Suprapubic skin (tissue), 4 donors: ENCODE data around the gene NACC2. TPM values are rescaled to one million over a fixed set of nuclear protein-coding genes. Genes with fewer than 3 reads are reported as not detected.
A peak's percentile ranks its signal among the peaks of the same experiment; 100 is the strongest.

Experiments used
- DNase-seq, 2 donors: peaks; one replicate each; pipeline ENCODE4 v3.0.0-alpha.2; 2019; ENCODE audit warnings: low spot score in 2 of 2
- H3K27ac ChIP-seq: fragments of 200-600 bp; sonication (generic); one replicate; pipeline ENCODE4 v1.5.1; 2019
- H3K27me3 ChIP-seq: fragments of 200-600 bp; sonication (generic); one replicate; pipeline ENCODE4 v1.5.1; 2019
- H3K36me3 ChIP-seq: fragments of 200-600 bp; sonication (generic); one replicate; pipeline ENCODE4 v1.5.1; 2019
- H3K4me1 ChIP-seq: fragments of 200-600 bp; sonication (generic); one replicate; pipeline ENCODE4 v1.5.1; 2019
- H3K4me3 ChIP-seq: fragments of 200-600 bp; sonication (generic); one replicate; pipeline ENCODE4 v1.5.1; 2019; ENCODE audit warnings: mild to moderate bottlenecking
- H3K9me3 ChIP-seq: fragments of 200-600 bp; sonication (generic); one replicate; pipeline ENCODE4 v1.5.1; 2019
- EP300 ChIP-seq: sonication (generic); formaldehyde crosslinking; IDR thresholded peaks from one replicate; pipeline ENCODE4 v1.6.1; 2017; ENCODE audit warnings: antibody characterized with exemption
- POLR2A ChIP-seq, 2 donors: fragments of 450-650 bp; IDR thresholded peaks; one replicate each; pipeline ENCODE4 v1.6.1; 2017; ENCODE audit warnings: antibody characterized with exemption in 2 of 2, mild to moderate bottlenecking in 2 of 2, moderate library complexity in 2 of 2
- POLR2AphosphoS5 ChIP-seq, 3 donors: sonication (generic); formaldehyde crosslinking; IDR thresholded peaks; one replicate each; pipeline ENCODE4 v1.6.1; 2017; ENCODE audit warnings: antibody characterized with exemption in 3 of 3
- WGBS: methylation state at CpG from one replicate; pipeline ENCODE4 v1.1.5; 2018; 5-methylcytosine and 5-hydroxymethylcytosine counted together
- total RNA-seq, 4 donors: library from RNA; depleted of rRNA; stranded (reverse); fragments of >200 nt; gene quantifications; one replicate each; pipeline ENCODE4 v1.1.0, GENCODE V29; 2016
- TF ChIP-seq, protein P1 (sequence below), 2 donors: fragments of 200-600 bp in 1 of 2; fragments of 450-650 bp in 1 of 2; sonication (generic) in 1 of 2; IDR thresholded peaks; one replicate each; pipeline ENCODE4 v1.5.1; 2016 to 2019; ENCODE audit warnings: antibody characterized with exemption in 2 of 2, mild to moderate bottlenecking in 1 of 2, moderate library complexity in 1 of 2

Gene NACC2
- total RNA-seq, 4 donors from 2014 or later = 12.1 to 14.9 (median 13.7) TPM

GRCh38 chr9:136007276-136007933 lies 87.7 kb downstream of the NACC2 start:
- no peaks in the 10 kb centered on the region for H3K9me3 ChIP-seq
- no peak for DNase-seq
- TF ChIP-seq, protein P1, sequence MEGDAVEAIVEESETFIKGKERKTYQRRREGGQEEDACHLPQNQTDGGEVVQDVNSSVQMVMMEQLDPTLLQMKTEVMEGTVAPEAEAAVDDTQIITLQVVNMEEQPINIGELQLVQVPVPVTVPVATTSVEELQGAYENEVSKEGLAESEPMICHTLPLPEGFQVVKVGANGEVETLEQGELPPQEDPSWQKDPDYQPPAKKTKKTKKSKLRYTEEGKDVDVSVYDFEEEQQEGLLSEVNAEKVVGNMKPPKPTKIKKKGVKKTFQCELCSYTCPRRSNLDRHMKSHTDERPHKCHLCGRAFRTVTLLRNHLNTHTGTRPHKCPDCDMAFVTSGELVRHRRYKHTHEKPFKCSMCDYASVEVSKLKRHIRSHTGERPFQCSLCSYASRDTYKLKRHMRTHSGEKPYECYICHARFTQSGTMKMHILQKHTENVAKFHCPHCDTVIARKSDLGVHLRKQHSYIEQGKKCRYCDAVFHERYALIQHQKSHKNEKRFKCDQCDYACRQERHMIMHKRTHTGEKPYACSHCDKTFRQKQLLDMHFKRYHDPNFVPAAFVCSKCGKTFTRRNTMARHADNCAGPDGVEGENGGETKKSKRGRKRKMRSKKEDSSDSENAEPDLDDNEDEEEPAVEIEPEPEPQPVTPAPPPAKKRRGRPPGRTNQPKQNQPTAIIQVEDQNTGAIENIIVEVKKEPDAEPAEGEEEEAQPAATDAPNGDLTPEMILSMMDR (IDR thresholded peaks at IDR 0.05) = no peak
- TF ChIP-seq POLR2AphosphoS5 (IDR thresholded peaks at IDR 0.05) = no peak
- TF ChIP-seq EP300 = no peak
- no peak for TF ChIP-seq POLR2A (IDR thresholded peaks at IDR 0.05)
- H3K4me3 ChIP-seq = no peak overlapping the region
- no peaks in the 10 kb centered on the region for H3K27me3 ChIP-seq
- WGBS = 88% methylated on average over 35 of the region's 36 CpGs
- H3K27ac ChIP-seq = peak overlapping the region; percentile 22
- H3K4me1 ChIP-seq = peaks cover 27% of the 10 kb centered on the region
- peaks cover 32% of the 10 kb centered on the region for H3K36me3 ChIP-seq

DNA sequence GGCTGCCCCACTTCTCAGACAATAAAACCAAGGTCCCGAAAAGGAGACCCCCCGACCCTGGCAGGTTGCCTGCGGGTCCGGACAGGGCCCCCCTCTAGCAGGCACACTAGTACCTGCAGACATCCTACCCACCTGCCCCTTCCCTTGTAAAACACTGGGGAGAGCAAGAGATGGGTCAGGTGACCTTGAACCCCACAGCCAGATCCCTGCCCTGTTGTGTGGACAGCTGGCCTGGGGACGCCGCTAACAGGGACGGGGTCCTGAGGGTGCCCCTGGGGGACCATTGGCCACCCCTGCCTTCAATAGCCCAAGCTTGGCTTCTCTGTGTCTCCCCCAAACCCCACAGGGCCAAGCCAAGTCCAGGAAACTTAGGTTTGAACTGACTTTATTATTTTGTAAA lies 88.9 kb downstream of the NACC2 start:
- no peak overlapping the region for H3K4me3 ChIP-seq
- H3K36me3 ChIP-seq = peaks cover 22% of the 10 kb centered on the region
- H3K27ac ChIP-seq = no peak overlapping the region
- 71% methylated on average over 7 of the region's 7 CpGs for WGBS
- no peak for DNase-seq
- H3K9me3 ChIP-seq = no peaks in the 10 kb centered on the region
- TF ChIP-seq POLR2A (IDR thresholded peaks at IDR 0.05) = no peak
- TF ChIP-seq, protein P1 (IDR thresholded peaks at IDR 0.05) = no peak
- TF ChIP-seq EP300 = no peak
- no peak for TF ChIP-seq POLR2AphosphoS5 (IDR thresholded peaks at IDR 0.05)
- no peaks in the 10 kb centered on the region for H3K27me3 ChIP-seq
- peaks cover 17% of the 10 kb centered on the region for H3K4me1 ChIP-seq

GRCh38 chr9:136004712-136005111 lies 90.4 kb downstream of the NACC2 start:
- Histone ChIP-seq H3K27ac (no peak overlapping the region), H3K27me3 (no peaks in the 10 kb centered on the region), H3K4me1 (peaks cover 17% of the 10 kb centered on the region), H3K4me3 (no peak overlapping the region), H3K36me3 (peaks cover 11% of the 10 kb centered on the region), H3K9me3 (no peaks in the 10 kb centered on the region)
- 86% methylated on average over 11 of the region's 15 CpGs for WGBS
- no peak for DNase-seq
- TF ChIP-seq, protein P1 (IDR thresholded peaks at IDR 0.05) = no peak
- no peak for TF ChIP-seq EP300
- no peak for TF ChIP-seq POLR2A (IDR thresholded peaks at IDR 0.05)
- TF ChIP-seq POLR2AphosphoS5 (IDR thresholded peaks at IDR 0.05) = no peak

DNA sequence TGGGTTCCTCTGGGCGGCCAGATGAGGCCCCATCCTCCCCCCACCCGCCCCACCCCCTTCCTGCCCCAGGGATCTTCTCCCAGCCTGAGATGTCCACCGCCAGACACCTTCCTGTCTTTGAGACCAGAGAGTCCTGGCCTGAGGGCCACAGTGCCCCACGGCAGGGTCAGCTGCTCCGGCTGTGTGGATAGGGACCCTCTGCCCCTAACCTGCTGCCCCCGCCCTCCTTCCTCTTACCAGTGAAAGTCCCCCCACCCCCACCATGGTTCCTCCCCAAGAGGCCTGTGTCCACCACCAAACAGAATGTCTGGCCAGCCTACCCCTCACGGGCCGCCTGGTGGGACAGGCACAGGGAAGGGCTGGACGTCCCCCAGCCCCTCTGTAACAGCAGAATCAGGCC lies 90.9 kb downstream of the NACC2 start:
- H3K9me3 ChIP-seq = no peaks in the 10 kb centered on the region
- peaks cover 17% of the 10 kb centered on the region for H3K4me1 ChIP-seq
- TF ChIP-seq POLR2AphosphoS5 (IDR thresholded peaks at IDR 0.05) (no peak), POLR2A (IDR thresholded peaks at IDR 0.05) (no peak), EP300 (no peak)
- TF ChIP-seq, protein P1 (IDR thresholded peaks at IDR 0.05) = no peak
- peaks cover 6% of the 10 kb centered on the region for H3K36me3 ChIP-seq
- H3K27ac ChIP-seq = no peak overlapping the region
- H3K27me3 ChIP-seq = no peaks in the 10 kb centered on the region
- no peak overlapping the region for H3K4me3 ChIP-seq
- 72% methylated on average over 9 of the region's 9 CpGs for WGBS
- DNase-seq = no peak

GRCh38 chr9:136003411-136004218 lies 91.5 kb downstream of the NACC2 start:
- WGBS = 27% methylated on average over 7 of the region's 15 CpGs
- TF ChIP-seq, protein P1 (IDR thresholded peaks at IDR 0.05) = no peak
- TF ChIP-seq POLR2A (IDR thresholded peaks at IDR 0.05) = no peak
- DNase-seq = no peak
- Histone ChIP-seq H3K4me3 (no peak overlapping the region), H3K36me3 (peaks cover 3% of the 10 kb centered on the region), H3K27ac (no peak overlapping the region), H3K4me1 (peaks cover 17% of the 10 kb centered on the region), H3K9me3 (no peaks in the 10 kb centered on the region), H3K27me3 (no peaks in the 10 kb centered on the region)
